SK-N-SH (cell line): Measurements from ENCODE around the gene HSPB9.

Experiments
- EP300 ChIP-seq, 2 experiments: IDR thresholded peaks; 2 replicates each; pipeline versions ENCODE4 v1.4.0 to v1.6.1; 2012; ENCODE audit warnings: borderline replicate concordance in 1 of 2, low read depth in 1 of 2, low read length in 1 of 2
- POLR2AphosphoS5 ChIP-seq: IDR thresholded peaks from 2 replicates; pipeline ENCODE4 v1.6.1; 2012; ENCODE audit warnings: low read depth, low read length
- REST ChIP-seq: IDR thresholded peaks from 2 replicates; pipeline ENCODE4 v1.6.1; 2012; ENCODE audit warnings: mild to moderate bottlenecking, low read depth, low read length, moderate library complexity
- TAF1 ChIP-seq: IDR thresholded peaks from 2 replicates; pipeline ENCODE4 v1.6.1; 2012; ENCODE audit warnings: low read depth, mild to moderate bottlenecking, low read length, moderate library complexity, borderline replicate concordance
- TCF12 ChIP-seq: IDR thresholded peaks from 2 replicates; pipeline ENCODE4 v1.4.0; 2012
- TF ChIP-seq, protein P1 (sequence below): fragments of 200-600 bp; sonication (generic); IDR thresholded peaks from 2 replicates; pipeline ENCODE4 v1.6.1; 2017; ENCODE audit warnings: antibody characterized with exemption, mild to moderate bottlenecking, moderate library complexity
- TF ChIP-seq, protein P2 (sequence below): IDR thresholded peaks from 2 replicates; pipeline ENCODE4 v1.4.0; 2012; ENCODE audit warnings: low read depth

- TF ChIP-seq, protein P1, sequence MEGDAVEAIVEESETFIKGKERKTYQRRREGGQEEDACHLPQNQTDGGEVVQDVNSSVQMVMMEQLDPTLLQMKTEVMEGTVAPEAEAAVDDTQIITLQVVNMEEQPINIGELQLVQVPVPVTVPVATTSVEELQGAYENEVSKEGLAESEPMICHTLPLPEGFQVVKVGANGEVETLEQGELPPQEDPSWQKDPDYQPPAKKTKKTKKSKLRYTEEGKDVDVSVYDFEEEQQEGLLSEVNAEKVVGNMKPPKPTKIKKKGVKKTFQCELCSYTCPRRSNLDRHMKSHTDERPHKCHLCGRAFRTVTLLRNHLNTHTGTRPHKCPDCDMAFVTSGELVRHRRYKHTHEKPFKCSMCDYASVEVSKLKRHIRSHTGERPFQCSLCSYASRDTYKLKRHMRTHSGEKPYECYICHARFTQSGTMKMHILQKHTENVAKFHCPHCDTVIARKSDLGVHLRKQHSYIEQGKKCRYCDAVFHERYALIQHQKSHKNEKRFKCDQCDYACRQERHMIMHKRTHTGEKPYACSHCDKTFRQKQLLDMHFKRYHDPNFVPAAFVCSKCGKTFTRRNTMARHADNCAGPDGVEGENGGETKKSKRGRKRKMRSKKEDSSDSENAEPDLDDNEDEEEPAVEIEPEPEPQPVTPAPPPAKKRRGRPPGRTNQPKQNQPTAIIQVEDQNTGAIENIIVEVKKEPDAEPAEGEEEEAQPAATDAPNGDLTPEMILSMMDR: no peak
- TF ChIP-seq TCF12 (no peak), TAF1 (no peak), REST (no peak), POLR2AphosphoS5 (no peak), EP300 (IDR thresholded peaks at IDR 0.05; ENCODE audit: borderline replicate concordance in 1 of 2, low read depth in 1 of 2, low read length in 1 of 2) (no peak)
- TF ChIP-seq, protein P2, sequence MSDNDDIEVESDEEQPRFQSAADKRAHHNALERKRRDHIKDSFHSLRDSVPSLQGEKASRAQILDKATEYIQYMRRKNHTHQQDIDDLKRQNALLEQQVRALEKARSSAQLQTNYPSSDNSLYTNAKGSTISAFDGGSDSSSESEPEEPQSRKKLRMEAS: no peak
These were observed 46.8 kb upstream of the HSPB9 start for GRCh38 chr17:42075789-42076188.
